Stomach smooth muscle (tissue), 2 donors: ENCODE data around the gene RTL1.

ENCODE experiments used
- H3K27ac ChIP-seq: one replicate; pipeline ENCODE4 v1.7.0; 2013; ENCODE audit warnings: mild to moderate bottlenecking, low read length, inconsistent platforms
- H3K27me3 ChIP-seq, 2 donors: one replicate each; pipeline ENCODE4 v1.7.0; 2013; ENCODE audit warnings: low read length in 2 of 2; ENCODE audit not compliant: insufficient read depth in 2 of 2, control insufficient read depth in 1 of 2
- H3K36me3 ChIP-seq, 2 donors: one replicate each; pipeline ENCODE4 v1.7.0; 2013; ENCODE audit warnings: low read length in 2 of 2; ENCODE audit not compliant: control insufficient read depth in 2 of 2, insufficient read depth in 2 of 2
- H3K4me1 ChIP-seq: one replicate; pipeline ENCODE4 v1.7.0; 2013; ENCODE audit warnings: low read length; ENCODE audit not compliant: control insufficient read depth, insufficient read depth
- H3K4me3 ChIP-seq, 2 donors: one replicate each; pipeline ENCODE4 v1.7.0; 2013; ENCODE audit warnings: low read length in 2 of 2
- H3K9ac ChIP-seq, 2 donors: one replicate each; pipeline ENCODE4 v1.7.0; 2013; ENCODE audit warnings: low read length in 2 of 2, mild to moderate bottlenecking in 1 of 2
- H3K9me3 ChIP-seq, 2 donors: one replicate each; pipeline ENCODE4 v1.7.0; 2013; ENCODE audit warnings: low read length in 2 of 2; ENCODE audit not compliant: control insufficient read depth in 2 of 2
- donor health status: healthy.
- donor health status: Pancreatic carcinoma.

The RTL1 gene

GRCh38 chr14:100862793-100863192 lies 40.7 kb downstream of the RTL1 start:
- H3K9me3 ChIP-seq: peaks cover 0 to 4% of the 10 kb centered on the region in 2 donors
- H3K9ac ChIP-seq: no peak overlapping the region
- no peaks in the 10 kb centered on the region for H3K4me1 ChIP-seq
- H3K4me3 ChIP-seq: no peak overlapping the region
- H3K27ac ChIP-seq: no peak overlapping the region
- peaks cover 2 to 4% of the 10 kb centered on the region in 2 donors for H3K27me3 ChIP-seq
- no peaks in the 10 kb centered on the region for H3K36me3 ChIP-seq

GRCh38 chr14:100862277-100862676 lies 41.2 kb downstream of the RTL1 start:
- no peaks in the 10 kb centered on the region for H3K4me1 ChIP-seq
- H3K4me3 ChIP-seq: no peak overlapping the region
- no peak overlapping the region for H3K27ac ChIP-seq
- no peaks in the 10 kb centered on the region for H3K36me3 ChIP-seq
- H3K9ac ChIP-seq: no peak overlapping the region
- peaks cover 2 to 4% of the 10 kb centered on the region in 2 donors for H3K27me3 ChIP-seq
- H3K9me3 ChIP-seq: peaks cover 0 to 4% of the 10 kb centered on the region in 2 donors

- Histone ChIP-seq H3K9ac (no peak overlapping the region), H3K27ac (no peak overlapping the region), H3K4me1 (no peaks in the 10 kb centered on the region), H3K27me3 (peaks cover 2 to 4% of the 10 kb centered on the region in 2 donors), H3K36me3 (no peaks in the 10 kb centered on the region), H3K4me3 (no peak overlapping the region), H3K9me3 (peaks cover 0 to 4% of the 10 kb centered on the region in 2 donors)
Measured at GRCh38 chr14:100861937-100862247, 41.6 kb downstream of the RTL1 start.

- peaks cover 0 to 4% of the 10 kb centered on the region in 2 donors for H3K9me3 ChIP-seq
Measured at GRCh38 chr14:100861188-100861936, 42.2 kb downstream of the RTL1 start.

GRCh38 chr14:100860556-100861187 lies 42.9 kb downstream of the RTL1 start:
- Histone ChIP-seq H3K9me3 (peaks cover 0 to 4% of the 10 kb centered on the region in 2 donors), H3K9ac (no peak overlapping the region), H3K36me3 (no peaks in the 10 kb centered on the region), H3K4me3 (no peak overlapping the region), H3K4me1 (no peaks in the 10 kb centered on the region), H3K27ac (no peak overlapping the region), H3K27me3 (peaks cover 2 to 4% of the 10 kb centered on the region in 2 donors)

More at GRCh38 chr14:100861188-100861936, 42.2 kb downstream of the RTL1 start:
- Histone ChIP-seq H3K36me3 (no peaks in the 10 kb centered on the region), H3K27ac (no peak overlapping the region), H3K27me3 (peaks cover 2 to 4% of the 10 kb centered on the region in 2 donors), H3K4me3 (no peak overlapping the region), H3K9ac (no peak overlapping the region), H3K4me1 (no peaks in the 10 kb centered on the region)

- no peak overlapping the region for H3K9ac ChIP-seq
- no peaks in the 10 kb centered on the region for H3K36me3 ChIP-seq
Measured at GRCh38 chr14:100859781-100860180, 43.7 kb downstream of the RTL1 start.

GRCh38 chr14:100858838-100859220 lies 44.7 kb downstream of the RTL1 start:
- Histone ChIP-seq H3K36me3 (no peaks in the 10 kb centered on the region), H3K4me1 (no peaks in the 10 kb centered on the region), H3K27me3 (peaks cover 1 to 2% of the 10 kb centered on the region in 2 donors), H3K9me3 (peaks cover 0 to 4% of the 10 kb centered on the region in 2 donors), H3K9ac (no peak overlapping the region), H3K27ac (no peak overlapping the region), H3K4me3 (no peak overlapping the region)

More at GRCh38 chr14:100859781-100860180, 43.7 kb downstream of the RTL1 start:
- Histone ChIP-seq H3K4me3 (no peak overlapping the region), H3K9me3 (peaks cover 0 to 4% of the 10 kb centered on the region in 2 donors), H3K27ac (no peak overlapping the region), H3K4me1 (no peaks in the 10 kb centered on the region), H3K27me3 (peaks cover 2 to 4% of the 10 kb centered on the region in 2 donors)

- H3K27ac ChIP-seq: no peak overlapping the region
- H3K9ac ChIP-seq: no peak overlapping the region
- peaks cover 0 to 2% of the 10 kb centered on the region in 2 donors for H3K27me3 ChIP-seq
- peaks cover 0 to 4% of the 10 kb centered on the region in 2 donors for H3K9me3 ChIP-seq
- H3K4me3 ChIP-seq: no peak overlapping the region
- H3K4me1 ChIP-seq: no peaks in the 10 kb centered on the region
- H3K36me3 ChIP-seq: no peaks in the 10 kb centered on the region
Measured at GRCh38 chr14:100857923-100858837, 45.3 kb downstream of the RTL1 start.

- Histone ChIP-seq H3K36me3 (no peaks in the 10 kb centered on the region), H3K27ac (no peak overlapping the region), H3K27me3 (peaks cover 0 to 2% of the 10 kb centered on the region in 2 donors), H3K4me1 (no peaks in the 10 kb centered on the region), H3K4me3 (no peak overlapping the region), H3K9ac (no peak overlapping the region), H3K9me3 (no peaks in the 10 kb centered on the region)
Measured at GRCh38 chr14:100857233-100857922, 46.1 kb downstream of the RTL1 start.
